Glomerular endothelial cell (primary cell): Measurements from ENCODE around the gene KLHL13. TPM values are rescaled to one million over a fixed set of nuclear protein-coding genes. Genes with fewer than 3 reads are reported as not detected.
"Not testable (repeated sequence)": the region's sequence is repeated elsewhere in the genome, so short reads cannot be mapped to it uniquely, and the experiment has no call there.

ENCODE experiments used
- DNase-seq: peaks from one replicate; pipeline ENCODE4 v3.0.0-alpha.2; 2011; ENCODE audit warnings: low read depth, low spot score; ENCODE audit errors: extremely low read depth
- total RNA-seq: library from RNA; depleted of rRNA; stranded (reverse); fragments of >200 nt; gene quantifications from 2 replicates; pipeline ENCODE4 v1.2.3, GENCODE V29; 2015

The KLHL13 gene
- total RNA-seq = 3.9 and 6.2 TPM in 2 replicates

GRCh38 chrX:118116713-118117550 is at the start of gene KLHL13:
TSS of gene KLHL13 (minus strand) at chrX:118116810. CDS start at chrX:118028473, 88,337 bp downstream.
- DNase-seq = no peak

- no peak for DNase-seq
Observed at GRCh38 chrX:118164138-118164537, 47.5 kb upstream of the KLHL13 start.

- no peak for DNase-seq
Observed at GRCh38 chrX:118156953-118157608, 40.5 kb upstream of the KLHL13 start.

- no peak for DNase-seq
Observed at GRCh38 chrX:118156254-118156952, 39.8 kb upstream of the KLHL13 start.

- no peak for DNase-seq
Observed at GRCh38 chrX:118153270-118153669, 36.7 kb upstream of the KLHL13 start.

GRCh38 chrX:118152721-118153120 is 36.1 kb upstream of the KLHL13 start:
- DNase-seq = no peak

GRCh38 chrX:118148737-118149136 is 32.1 kb upstream of the KLHL13 start:
- DNase-seq = no peak

- not testable (repeated sequence) for DNase-seq
Observed at GRCh38 chrX:118147771-118148170, 31.2 kb upstream of the KLHL13 start.

GRCh38 chrX:118143578-118143977 is 27.0 kb upstream of the KLHL13 start:
- no peak for DNase-seq

GRCh38 chrX:118131336-118131735 is 14.7 kb upstream of the KLHL13 start:
- no peak for DNase-seq

GRCh38 chrX:118129681-118130080 is 13.1 kb upstream of the KLHL13 start:
- DNase-seq = no peak

GRCh38 chrX:118128724-118129123 is 12.1 kb upstream of the KLHL13 start:
- no peak for DNase-seq

GRCh38 chrX:118126286-118126685 is 9.7 kb upstream of the KLHL13 start:
- DNase-seq = no peak

- DNase-seq = not testable (repeated sequence)
Observed at GRCh38 chrX:118124243-118124642, 7.6 kb upstream of the KLHL13 start.

GRCh38 chrX:118117741-118118140 is 1.1 kb upstream of the KLHL13 start:
- no peak for DNase-seq

- no peak for DNase-seq
Observed at GRCh38 chrX:118115953-118116712, 477 bp downstream of the KLHL13 start.

GRCh38 chrX:118114971-118115370 is 1.6 kb downstream of the KLHL13 start:
- no peak for DNase-seq

- DNase-seq = no peak
Observed at GRCh38 chrX:118109065-118109464, 7.5 kb downstream of the KLHL13 start.

GRCh38 chrX:118108304-118108703 is 8.3 kb downstream of the KLHL13 start:
- DNase-seq = no peak

GRCh38 chrX:118100091-118100490 is 16.5 kb downstream of the KLHL13 start:
- DNase-seq = no peak

- no peak for DNase-seq
Observed at GRCh38 chrX:118088084-118088483, 28.5 kb downstream of the KLHL13 start.
